Mesothelial cell of epicardium (in vitro differentiated cells): ENCODE results near the gene GINS2. TPM values are rescaled to one million over a fixed set of nuclear protein-coding genes. Genes with fewer than 3 reads are reported as not detected.

Experiments used
- DNase-seq, 2 experiments: peaks; one replicate each; pipeline ENCODE4 v3.0.0; 2021; ENCODE audit warnings: low spot score in 2 of 2; ENCODE audit not compliant: unreplicated experiment in 2 of 2
- H3K27ac Mint-ChIP-seq: 2 replicates; pipeline ENCODE4 v1.8.0; 2021; ENCODE audit warnings: mixed read lengths
- H3K27me3 Mint-ChIP-seq: 2 replicates; pipeline ENCODE4 v1.8.0; 2021; ENCODE audit warnings: low read depth, mixed read lengths
- H3K36me3 Mint-ChIP-seq: 2 replicates; pipeline ENCODE4 v1.8.0; 2021; ENCODE audit warnings: mixed read lengths
- H3K4me1 Mint-ChIP-seq: 2 replicates; pipeline ENCODE4 v1.8.0; 2021; ENCODE audit warnings: mixed read lengths
- H3K4me3 Mint-ChIP-seq: 2 replicates; pipeline ENCODE4 v1.8.0; 2021; ENCODE audit warnings: mild to moderate bottlenecking, moderate library complexity, mixed read lengths
- H3K9me3 Mint-ChIP-seq: 2 replicates; pipeline ENCODE4 v1.8.0; 2021; ENCODE audit warnings: mixed read lengths
- total RNA-seq: library from RNA; stranded (reverse); gene quantifications from 3 replicates; pipeline ENCODE4 v1.2.1, GENCODE V29; 2021
- TF ChIP-seq, protein P1 (sequence below): fragments of 200-600 bp; sonication (generic); IDR thresholded peaks from one replicate; pipeline ENCODE4 v1.5.0; 2021; ENCODE audit warnings: antibody characterized with exemption; ENCODE audit not compliant: unreplicated experiment

Gene GINS2
- total RNA-seq, 1 donor from 2014 or later, result 14.8 TPM

GRCh38 chr16:85708338-85708737 is 19.6 kb upstream of the GINS2 start:
- Mint-ChIP-seq H3K36me3 (peaks cover 8% of the 10 kb centered on the region), H3K9me3 (peaks cover 4% of the 10 kb centered on the region), H3K4me3 (no peak overlapping the region), H3K27me3 (no peaks in the 10 kb centered on the region), H3K27ac (no peak overlapping the region), H3K4me1 (no peaks in the 10 kb centered on the region)
- no peak for DNase-seq
- TF ChIP-seq, protein P1, sequence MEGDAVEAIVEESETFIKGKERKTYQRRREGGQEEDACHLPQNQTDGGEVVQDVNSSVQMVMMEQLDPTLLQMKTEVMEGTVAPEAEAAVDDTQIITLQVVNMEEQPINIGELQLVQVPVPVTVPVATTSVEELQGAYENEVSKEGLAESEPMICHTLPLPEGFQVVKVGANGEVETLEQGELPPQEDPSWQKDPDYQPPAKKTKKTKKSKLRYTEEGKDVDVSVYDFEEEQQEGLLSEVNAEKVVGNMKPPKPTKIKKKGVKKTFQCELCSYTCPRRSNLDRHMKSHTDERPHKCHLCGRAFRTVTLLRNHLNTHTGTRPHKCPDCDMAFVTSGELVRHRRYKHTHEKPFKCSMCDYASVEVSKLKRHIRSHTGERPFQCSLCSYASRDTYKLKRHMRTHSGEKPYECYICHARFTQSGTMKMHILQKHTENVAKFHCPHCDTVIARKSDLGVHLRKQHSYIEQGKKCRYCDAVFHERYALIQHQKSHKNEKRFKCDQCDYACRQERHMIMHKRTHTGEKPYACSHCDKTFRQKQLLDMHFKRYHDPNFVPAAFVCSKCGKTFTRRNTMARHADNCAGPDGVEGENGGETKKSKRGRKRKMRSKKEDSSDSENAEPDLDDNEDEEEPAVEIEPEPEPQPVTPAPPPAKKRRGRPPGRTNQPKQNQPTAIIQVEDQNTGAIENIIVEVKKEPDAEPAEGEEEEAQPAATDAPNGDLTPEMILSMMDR, result no peak

GRCh38 chr16:85707528-85708095 is 18.9 kb upstream of the GINS2 start:
- no peaks in the 10 kb centered on the region for H3K4me1 Mint-ChIP-seq
- no peak overlapping the region for H3K4me3 Mint-ChIP-seq
- TF ChIP-seq, protein P1, result no peak
- no peak overlapping the region for H3K27ac Mint-ChIP-seq
- H3K27me3 Mint-ChIP-seq, result no peaks in the 10 kb centered on the region
- peaks cover 8% of the 10 kb centered on the region for H3K36me3 Mint-ChIP-seq
- DNase-seq, result no peak
- peaks cover 4% of the 10 kb centered on the region for H3K9me3 Mint-ChIP-seq

DNA sequence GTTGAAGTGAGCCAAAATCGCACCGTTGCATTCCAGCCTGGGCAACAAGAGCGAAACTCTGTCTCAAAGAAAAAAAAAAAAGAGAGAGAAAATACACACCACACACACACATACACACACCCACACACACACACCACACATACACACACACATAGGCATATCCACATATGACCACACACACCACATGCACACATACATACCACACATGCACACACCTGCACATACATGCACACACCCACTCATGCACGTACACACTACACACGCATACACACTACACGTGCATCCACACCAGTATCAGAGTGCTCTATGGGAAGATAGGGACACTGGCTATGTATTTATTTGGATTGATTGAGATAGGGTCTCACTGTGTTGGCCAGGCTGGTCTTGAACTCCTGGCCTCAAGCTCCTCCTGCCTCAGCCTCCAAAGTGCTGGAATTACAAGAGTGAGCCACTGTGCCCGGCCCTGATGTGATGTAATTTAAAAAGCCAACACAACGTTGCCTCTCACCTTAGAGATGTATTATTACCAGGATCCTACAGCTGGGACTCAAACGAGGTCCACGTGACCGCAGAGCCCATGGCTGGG is 17.8 kb upstream of the GINS2 start:
- H3K4me3 Mint-ChIP-seq, result no peak overlapping the region
- H3K27me3 Mint-ChIP-seq, result no peaks in the 10 kb centered on the region
- DNase-seq, result no peak
- peaks cover 4% of the 10 kb centered on the region for H3K36me3 Mint-ChIP-seq
- TF ChIP-seq, protein P1, result no peak
- H3K27ac Mint-ChIP-seq, result no peak overlapping the region
- no peaks in the 10 kb centered on the region for H3K4me1 Mint-ChIP-seq
- no peaks in the 10 kb centered on the region for H3K9me3 Mint-ChIP-seq

GRCh38 chr16:85704900-85705846 is 16.4 kb upstream of the GINS2 start:
- no peak for DNase-seq
- TF ChIP-seq, protein P1, result no peak
- Mint-ChIP-seq H3K36me3 (peaks cover 2% of the 10 kb centered on the region), H3K27me3 (no peaks in the 10 kb centered on the region), H3K4me1 (no peaks in the 10 kb centered on the region), H3K27ac (no peak overlapping the region), H3K4me3 (no peak overlapping the region), H3K9me3 (no peaks in the 10 kb centered on the region)

DNA sequence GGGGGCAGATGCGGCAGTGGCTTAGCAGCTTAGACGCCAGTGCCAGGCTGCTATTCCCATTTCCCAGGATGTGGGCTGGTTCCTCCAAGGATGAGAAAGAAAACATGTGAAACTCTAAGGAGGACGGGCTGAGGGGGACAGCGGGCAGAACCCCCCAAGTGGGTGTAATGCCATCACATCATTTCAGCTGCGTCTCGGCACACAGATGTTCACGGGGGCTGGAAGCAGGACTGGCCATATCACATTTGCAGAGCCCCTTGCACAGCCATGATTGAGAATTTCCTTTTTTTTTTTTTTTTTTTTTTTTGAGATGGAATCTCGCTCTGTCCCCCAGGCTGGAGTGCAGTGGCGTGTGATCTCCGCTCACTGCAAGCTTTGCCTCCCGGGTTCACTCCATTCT is 15.3 kb upstream of the GINS2 start:
- Mint-ChIP-seq H3K27me3 (no peaks in the 10 kb centered on the region), H3K9me3 (no peaks in the 10 kb centered on the region), H3K27ac (no peak overlapping the region), H3K4me1 (no peaks in the 10 kb centered on the region), H3K4me3 (no peak overlapping the region), H3K36me3 (peaks cover 2% of the 10 kb centered on the region)
- no peak for DNase-seq
- TF ChIP-seq, protein P1, result no peak
